Measurements from ENCODE around the gene PDGFB.
A peak's percentile ranks its signal among the peaks of the same experiment; 100 is the strongest.

Gene PDGFB

DNA sequence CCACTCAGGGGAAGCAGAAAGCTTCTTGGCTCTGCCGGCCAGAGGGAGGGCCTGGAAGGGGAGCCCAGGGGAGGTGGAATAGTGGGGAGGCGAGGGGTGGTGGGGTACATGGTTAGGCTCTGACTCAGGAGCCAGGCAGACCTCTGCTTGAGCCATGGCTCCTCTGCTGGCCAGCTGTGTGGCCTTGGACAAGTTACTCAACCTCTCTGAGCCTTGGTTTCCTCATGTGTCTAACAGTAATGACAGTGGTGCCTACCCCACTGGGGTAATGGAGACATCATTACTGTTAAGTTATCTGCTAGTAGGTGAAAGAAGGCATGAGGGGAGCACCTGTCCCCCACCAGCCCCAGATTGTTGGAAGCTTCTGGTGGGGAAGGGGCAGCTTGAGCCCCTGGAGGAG is 12.2 kb upstream of the PDGFB start:
- DNase-seq (ENCODE audit: extremely low spot score): no peak
- ChIA-PET POLR2A (no interaction called here), CTCF (interaction anchor here (0.7 to 1.0 kb wide), 2 partner anchors 12 to 34 kb away, joined by 3 read pairs; no protein-coding TSS in a partner anchor)
- TF ChIP-seq, protein P1, sequence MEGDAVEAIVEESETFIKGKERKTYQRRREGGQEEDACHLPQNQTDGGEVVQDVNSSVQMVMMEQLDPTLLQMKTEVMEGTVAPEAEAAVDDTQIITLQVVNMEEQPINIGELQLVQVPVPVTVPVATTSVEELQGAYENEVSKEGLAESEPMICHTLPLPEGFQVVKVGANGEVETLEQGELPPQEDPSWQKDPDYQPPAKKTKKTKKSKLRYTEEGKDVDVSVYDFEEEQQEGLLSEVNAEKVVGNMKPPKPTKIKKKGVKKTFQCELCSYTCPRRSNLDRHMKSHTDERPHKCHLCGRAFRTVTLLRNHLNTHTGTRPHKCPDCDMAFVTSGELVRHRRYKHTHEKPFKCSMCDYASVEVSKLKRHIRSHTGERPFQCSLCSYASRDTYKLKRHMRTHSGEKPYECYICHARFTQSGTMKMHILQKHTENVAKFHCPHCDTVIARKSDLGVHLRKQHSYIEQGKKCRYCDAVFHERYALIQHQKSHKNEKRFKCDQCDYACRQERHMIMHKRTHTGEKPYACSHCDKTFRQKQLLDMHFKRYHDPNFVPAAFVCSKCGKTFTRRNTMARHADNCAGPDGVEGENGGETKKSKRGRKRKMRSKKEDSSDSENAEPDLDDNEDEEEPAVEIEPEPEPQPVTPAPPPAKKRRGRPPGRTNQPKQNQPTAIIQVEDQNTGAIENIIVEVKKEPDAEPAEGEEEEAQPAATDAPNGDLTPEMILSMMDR (IDR thresholded peaks at IDR 0.05; ENCODE audit: control extremely low read depth, extremely low read depth, low read depth, missing control alignments): no peak

DNA sequence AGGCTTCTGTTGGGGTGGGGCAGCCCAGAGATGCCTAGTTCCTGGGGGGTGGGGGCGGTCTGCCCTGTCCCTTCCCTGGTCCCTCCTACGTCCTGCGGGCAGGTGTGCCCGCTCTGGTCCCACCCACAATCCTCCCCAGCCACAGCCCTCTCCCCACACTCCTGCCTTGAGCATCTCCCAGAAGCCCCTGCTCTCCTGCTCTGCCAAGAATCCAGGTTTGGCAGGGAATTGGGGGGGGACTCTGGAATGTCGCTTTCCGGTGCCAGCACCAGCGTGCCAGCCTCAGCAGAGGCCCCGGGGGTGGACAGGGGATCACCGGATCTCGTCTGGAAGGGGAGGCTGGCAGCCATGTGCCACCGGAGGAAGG is 11.4 kb upstream of the PDGFB start:
- CTCF ChIA-PET: interaction anchor here (1.0 kb wide), 1 partner anchor 15 kb away, joined by 3 read pairs; no protein-coding TSS in a partner anchor

DNA sequence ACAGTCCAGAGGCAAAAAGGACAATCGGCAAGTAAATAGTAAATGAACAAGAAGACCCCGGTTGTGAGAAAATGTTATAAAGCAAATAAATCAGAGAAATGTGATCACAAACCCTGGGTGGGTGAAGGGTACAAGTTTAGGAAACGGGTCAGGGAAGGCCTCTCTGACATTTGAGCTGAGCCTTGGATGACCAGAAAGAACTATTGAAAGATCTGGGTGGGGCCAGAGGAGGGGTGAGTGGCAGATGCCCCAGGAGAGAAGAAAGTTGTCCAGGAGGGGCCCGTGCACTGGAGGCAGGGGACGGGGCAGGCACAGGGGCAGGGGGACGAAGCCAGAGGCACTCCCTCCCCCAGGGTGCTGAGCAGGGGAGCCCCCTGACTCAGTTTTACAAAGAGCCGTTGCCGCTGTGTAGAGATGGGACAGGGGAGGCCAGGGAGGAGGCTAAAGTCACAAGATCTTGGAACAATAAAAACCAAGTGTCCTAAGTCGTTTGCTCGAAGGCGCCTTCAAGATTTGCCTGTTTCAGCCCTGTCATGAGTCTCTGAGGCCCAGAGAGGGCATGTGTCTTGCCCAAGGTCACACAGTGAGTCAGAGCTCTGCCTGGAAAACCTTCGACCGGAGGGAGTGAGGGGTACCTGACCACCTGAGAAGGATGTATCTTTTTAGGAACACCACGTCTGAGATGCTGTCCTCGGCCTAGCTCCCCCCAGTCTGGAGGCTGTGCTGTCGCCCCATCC is 10.8 kb upstream of the PDGFB start:
- DNase-seq (ENCODE audit: extremely low spot score): no peak
- CTCF ChIA-PET: interaction anchor here (1.0 kb wide), 1 partner anchor 14 kb away, joined by 3 read pairs; no protein-coding TSS in a partner anchor
- POLR2A ChIA-PET: no interaction called here
- TF ChIP-seq, protein P1 (IDR thresholded peaks at IDR 0.05; ENCODE audit: control extremely low read depth, extremely low read depth, low read depth, missing control alignments): no peak

More for the DNA sequence above, 11.4 kb upstream of the PDGFB start:
- TF ChIP-seq, protein P1 (IDR thresholded peaks at IDR 0.05; ENCODE audit: control extremely low read depth, extremely low read depth, low read depth, missing control alignments): no peak
- no peak for DNase-seq (ENCODE audit: extremely low spot score)
- POLR2A ChIA-PET: no interaction called here

DNA sequence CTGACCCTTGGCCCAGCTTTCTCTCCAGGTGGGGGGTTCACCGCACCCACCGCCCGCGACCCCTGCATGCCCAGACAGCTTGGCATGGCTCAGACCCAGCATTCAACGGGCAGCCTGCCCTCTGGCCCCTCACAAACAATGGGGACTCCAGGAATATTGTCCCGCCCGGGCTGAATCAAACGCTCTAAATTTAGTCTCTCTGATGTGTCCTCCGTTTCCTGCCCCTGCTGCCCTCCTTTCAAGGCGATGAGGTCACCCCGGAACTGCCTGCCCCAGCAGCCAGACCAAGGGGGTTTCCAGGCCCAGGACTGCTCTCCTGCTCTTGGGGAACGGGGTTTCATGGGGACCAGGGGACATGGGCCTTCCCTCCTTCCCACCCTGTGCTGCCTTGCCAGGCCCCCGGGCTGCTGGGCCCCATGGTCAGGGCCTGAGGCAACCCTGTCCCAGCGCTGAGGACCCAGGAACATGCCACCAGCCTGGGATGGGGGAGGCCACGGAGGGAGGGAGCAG is 10.1 kb upstream of the PDGFB start:
- peak; percentile 90 for DNase-seq (ENCODE audit: extremely low spot score)
- CTCF ChIA-PET: interaction anchor here (1.3 to 3.0 kb wide), 2 partner anchors 62 to 84 kb away, joined by 3 to 6 read pairs; no protein-coding TSS in a partner anchor
- TF ChIP-seq, protein P1 (IDR thresholded peaks at IDR 0.05; ENCODE audit: control extremely low read depth, extremely low read depth, low read depth, missing control alignments): no peak
- POLR2A ChIA-PET: no interaction called here

DNA sequence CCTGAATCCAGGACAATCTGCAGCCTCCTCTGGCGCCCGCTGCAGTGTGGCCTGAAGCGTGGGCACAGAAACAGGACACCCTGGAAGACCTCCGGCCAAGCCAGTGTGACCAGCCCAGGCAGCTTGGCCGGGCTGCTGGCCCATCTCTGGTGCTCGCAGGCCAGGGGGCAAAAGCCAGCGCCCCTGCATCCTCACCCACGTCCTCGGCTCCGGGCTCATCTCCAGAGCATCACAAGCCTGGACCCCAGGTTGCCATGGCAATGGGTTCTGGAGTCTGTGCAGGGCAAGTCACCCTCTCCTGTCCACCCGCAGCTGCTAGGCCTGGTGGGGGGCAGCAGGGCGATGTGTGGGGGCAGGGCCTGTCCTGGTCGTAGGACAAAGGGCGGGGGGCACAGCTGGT is 9.3 kb upstream of the PDGFB start:
- TF ChIP-seq, protein P1 (IDR thresholded peaks at IDR 0.05; ENCODE audit: control extremely low read depth, extremely low read depth, low read depth, missing control alignments): no peak
- CTCF ChIA-PET: interaction anchor here (1.3 to 3.0 kb wide), 2 partner anchors 63 to 83 kb away, joined by 3 to 6 read pairs; no protein-coding TSS in a partner anchor
- DNase-seq (ENCODE audit: extremely low spot score): no peak
- POLR2A ChIA-PET: no interaction called here

DNA sequence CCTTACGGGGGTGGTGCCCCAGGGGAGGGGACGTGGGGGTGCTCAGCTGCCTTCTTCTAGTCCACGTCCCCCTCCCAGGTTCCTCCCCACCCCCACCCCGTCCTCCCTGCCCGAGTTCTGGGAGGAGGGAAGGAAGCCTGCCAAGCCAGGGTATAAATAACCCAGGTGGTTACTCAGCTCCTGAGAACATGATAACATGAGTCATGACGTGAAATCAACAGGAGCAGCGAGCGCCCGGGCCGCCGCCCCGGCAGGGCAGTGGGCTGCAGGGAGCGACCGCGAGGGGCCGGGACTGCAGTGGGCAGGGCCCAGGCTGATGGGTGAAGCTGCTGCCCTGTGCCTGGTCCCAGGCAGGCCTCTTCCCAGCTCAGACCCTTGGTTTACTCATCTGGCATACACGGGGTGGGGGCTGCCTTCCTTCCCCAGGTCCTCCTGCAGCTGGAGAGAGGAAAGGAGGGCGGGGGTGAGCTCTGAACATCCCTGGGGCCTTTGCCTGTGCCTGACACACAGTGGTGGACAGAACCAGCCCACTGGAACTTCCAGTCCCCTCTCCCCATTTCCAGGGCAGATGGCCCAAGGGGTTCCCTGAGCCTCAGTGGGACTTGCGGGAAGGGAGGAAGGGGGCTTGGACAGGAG is 8.8 kb upstream of the PDGFB start:
- peak; percentile 69 for DNase-seq (ENCODE audit: extremely low spot score)
- TF ChIP-seq, protein P1 (IDR thresholded peaks at IDR 0.05; ENCODE audit: control extremely low read depth, extremely low read depth, low read depth, missing control alignments): no peak
- ChIA-PET CTCF (interaction anchor here (0.8 to 3.0 kb wide), 6 partner anchors 9 to 83 kb away, joined by 3 to 6 read pairs (median 3); no protein-coding TSS in a partner anchor), POLR2A (no interaction called here)
